Panc1 (cell line): ENCODE results near the gene TFB1M. TPM values are rescaled to one million over a fixed set of nuclear protein-coding genes. Genes with fewer than 3 reads are reported as not detected.
"Not testable (repeated sequence)": the region's sequence is repeated elsewhere in the genome, so short reads cannot be mapped to it uniquely, and the experiment has no call there.

Experiments
- ATAC-seq: fragments of 200-7000 bp; cut with Tn5 transposase; 2 replicates; pipeline ENCODE4 v1.9.1; 2020; ENCODE audit warnings: mild to moderate bottlenecking, moderate library complexity
- BruUV-seq: library from RNA; stranded (reverse); fragments of 400-500 nt; replicated peaks from 2 replicates; lab custom pipeline; 2021; lab: Mats Ljungman, UMichigan
- CTCF ChIA-PET: fragments of 300-600 bp; sonication (Branson Sonifier 250); formaldehyde crosslinking; loops from one replicate; lab custom pipeline; 2022; ENCODE audit warnings: antibody characterized with exemption; lab: Charles Lee
- POLR2A ChIA-PET: fragments of 300-600 bp; sonication (Branson Sonifier 250); formaldehyde crosslinking; loops from one replicate; lab custom pipeline; 2022; ENCODE audit warnings: antibody characterized with exemption; lab: Charles Lee
- DNase-seq: peaks from one replicate; pipeline ENCODE4 v3.0.0-alpha.2; 2010; ENCODE audit warnings: low read depth, low spot score
- H3K27ac ChIP-seq: 2 replicates; pipeline ENCODE4 v1.5.1; 2011; ENCODE audit warnings: mild to moderate bottlenecking, low read length, inconsistent platforms
- H3K27me3 ChIP-seq: fragments of 200-500 bp; sonication (Bioruptor generic); 2 replicates; pipeline ENCODE4 v1.6.0; 2014; ENCODE audit warnings: low read length, inconsistent platforms; ENCODE audit not compliant: control insufficient read depth, insufficient read depth
- H3K36me3 ChIP-seq: fragments of 200-500 bp; sonication (Bioruptor generic); 2 replicates; pipeline ENCODE4 v1.5.1; 2014; ENCODE audit warnings: inconsistent platforms, mild to moderate bottlenecking, low read length, moderate library complexity; ENCODE audit not compliant: control insufficient read depth, insufficient read depth
- H3K4me1 ChIP-seq: 2 replicates; pipeline ENCODE4 v1.5.1; 2011; ENCODE audit warnings: inconsistent platforms, mild to moderate bottlenecking, low read length, moderate library complexity; ENCODE audit not compliant: control insufficient read depth, insufficient read depth
- H3K4me3 ChIP-seq, 2 experiments: 2 replicates each; pipeline ENCODE4 v1.5.1; 2011 to 2012; ENCODE audit warnings: low read depth in 2 of 2, low read length in 2 of 2, mild to moderate bottlenecking in 2 of 2, inconsistent platforms in 1 of 2, moderate library complexity in 1 of 2
- H3K9me3 ChIP-seq: fragments of 200-500 bp; sonication (Bioruptor generic); 2 replicates; pipeline ENCODE4 v1.5.1; 2014; ENCODE audit warnings: low read depth, mild to moderate bottlenecking, inconsistent platforms, low read length, moderate library complexity; ENCODE audit not compliant: control insufficient read depth, insufficient read depth
- POLR2AphosphoS5 ChIP-seq: IDR thresholded peaks from 2 replicates; pipeline ENCODE4 v1.6.1; 2012; ENCODE audit warnings: mild to moderate bottlenecking, low read depth, low read length, moderate library complexity
- SIN3A ChIP-seq: IDR thresholded peaks from 2 replicates; pipeline ENCODE4 v1.6.1; 2012; ENCODE audit warnings: low read depth, mild to moderate bottlenecking, low read length, moderate library complexity, borderline replicate concordance; ENCODE audit not compliant: insufficient read depth
- TCF7L2 ChIP-seq: IDR thresholded peaks from 2 replicates; pipeline ENCODE4 v1.6.1; 2011; ENCODE audit warnings: mild to moderate bottlenecking, low read depth, low read length, inconsistent platforms
- in situ Hi-C: cut with HindIII; loops from 2 replicates; pipeline ENCODE4 v1.10.0; 2016; ENCODE audit warnings: low sequenced_read_pairs, low pct_unique_long_range_greater_than_20kb
- intact Hi-C: fragments of 100-400 bp; cut with micrococcal nuclease; formaldehyde crosslinking; loops from one replicate; pipeline ENCODE4 v1.10.0; 2022; ENCODE audit not compliant: unreplicated experiment
- total RNA-seq: library from RNA; stranded (reverse); gene quantifications from one replicate; pipeline ENCODE4 v1.2.1, GENCODE V29; 2021; ENCODE audit not compliant: unreplicated experiment
- TF ChIP-seq, protein P1 (sequence below): fragments of 450-650 bp; IDR thresholded peaks from 2 replicates; pipeline ENCODE4 v1.5.1; 2017; ENCODE audit warnings: mild to moderate bottlenecking
- TF ChIP-seq, protein P2 (sequence below), 2 experiments: IDR thresholded peaks; 2 replicates each; pipeline ENCODE4 v1.6.1; 2011 to 2012; ENCODE audit warnings: low read depth in 2 of 2, control low read depth in 1 of 2, low read length in 1 of 2, mild to moderate bottlenecking in 1 of 2, moderate library complexity in 1 of 2; ENCODE audit not compliant: insufficient read depth in 1 of 2

Gene TFB1M
- total RNA-seq, 1 experiment from 2014 or later, result 32.0 TPM

DNA sequence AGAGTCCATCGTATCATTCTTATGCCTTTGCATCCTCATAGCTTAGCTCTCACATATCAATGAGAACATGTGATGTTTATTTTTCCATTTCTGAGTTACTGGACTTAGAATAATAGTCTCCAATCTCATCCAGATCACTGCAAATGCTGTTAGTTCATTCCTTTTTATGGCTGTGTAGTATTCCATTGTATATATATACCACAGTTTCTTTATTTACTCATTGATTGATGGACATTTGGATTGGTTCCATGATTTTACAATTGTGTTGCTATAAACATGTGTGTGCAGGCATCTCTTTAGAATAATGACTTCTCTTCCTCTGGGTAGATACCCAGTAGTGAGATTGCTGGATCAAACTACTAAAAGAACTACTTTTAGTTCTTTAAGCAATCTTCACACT is 21.0 kb upstream of the TFB1M start:
- ATAC-seq (no peak), DNase-seq (no peak)
- ChIA-PET POLR2A (no interaction called here), CTCF (no interaction called here)
- H3K27ac ChIP-seq, result no peak overlapping the region
- no TSS peak for BruUV-seq
- 0 out of 2 replicates have a peak, but pooled peaks cover 3% of the 10 kb centered on the region for H3K9me3 ChIP-seq
- no peaks in the 10 kb centered on the region for H3K4me1 ChIP-seq
- no peak overlapping the region for H3K4me3 ChIP-seq
- intact Hi-C loops (no loop called here), in situ Hi-C loops (no loop called here)
- H3K36me3 ChIP-seq, result no peaks in the 10 kb centered on the region
- TF ChIP-seq TCF7L2 (no peak), SIN3A (no peak), POLR2AphosphoS5 (no peak)
- TF ChIP-seq, protein P1, sequence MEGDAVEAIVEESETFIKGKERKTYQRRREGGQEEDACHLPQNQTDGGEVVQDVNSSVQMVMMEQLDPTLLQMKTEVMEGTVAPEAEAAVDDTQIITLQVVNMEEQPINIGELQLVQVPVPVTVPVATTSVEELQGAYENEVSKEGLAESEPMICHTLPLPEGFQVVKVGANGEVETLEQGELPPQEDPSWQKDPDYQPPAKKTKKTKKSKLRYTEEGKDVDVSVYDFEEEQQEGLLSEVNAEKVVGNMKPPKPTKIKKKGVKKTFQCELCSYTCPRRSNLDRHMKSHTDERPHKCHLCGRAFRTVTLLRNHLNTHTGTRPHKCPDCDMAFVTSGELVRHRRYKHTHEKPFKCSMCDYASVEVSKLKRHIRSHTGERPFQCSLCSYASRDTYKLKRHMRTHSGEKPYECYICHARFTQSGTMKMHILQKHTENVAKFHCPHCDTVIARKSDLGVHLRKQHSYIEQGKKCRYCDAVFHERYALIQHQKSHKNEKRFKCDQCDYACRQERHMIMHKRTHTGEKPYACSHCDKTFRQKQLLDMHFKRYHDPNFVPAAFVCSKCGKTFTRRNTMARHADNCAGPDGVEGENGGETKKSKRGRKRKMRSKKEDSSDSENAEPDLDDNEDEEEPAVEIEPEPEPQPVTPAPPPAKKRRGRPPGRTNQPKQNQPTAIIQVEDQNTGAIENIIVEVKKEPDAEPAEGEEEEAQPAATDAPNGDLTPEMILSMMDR, result no peak
- TF ChIP-seq, protein P2, sequence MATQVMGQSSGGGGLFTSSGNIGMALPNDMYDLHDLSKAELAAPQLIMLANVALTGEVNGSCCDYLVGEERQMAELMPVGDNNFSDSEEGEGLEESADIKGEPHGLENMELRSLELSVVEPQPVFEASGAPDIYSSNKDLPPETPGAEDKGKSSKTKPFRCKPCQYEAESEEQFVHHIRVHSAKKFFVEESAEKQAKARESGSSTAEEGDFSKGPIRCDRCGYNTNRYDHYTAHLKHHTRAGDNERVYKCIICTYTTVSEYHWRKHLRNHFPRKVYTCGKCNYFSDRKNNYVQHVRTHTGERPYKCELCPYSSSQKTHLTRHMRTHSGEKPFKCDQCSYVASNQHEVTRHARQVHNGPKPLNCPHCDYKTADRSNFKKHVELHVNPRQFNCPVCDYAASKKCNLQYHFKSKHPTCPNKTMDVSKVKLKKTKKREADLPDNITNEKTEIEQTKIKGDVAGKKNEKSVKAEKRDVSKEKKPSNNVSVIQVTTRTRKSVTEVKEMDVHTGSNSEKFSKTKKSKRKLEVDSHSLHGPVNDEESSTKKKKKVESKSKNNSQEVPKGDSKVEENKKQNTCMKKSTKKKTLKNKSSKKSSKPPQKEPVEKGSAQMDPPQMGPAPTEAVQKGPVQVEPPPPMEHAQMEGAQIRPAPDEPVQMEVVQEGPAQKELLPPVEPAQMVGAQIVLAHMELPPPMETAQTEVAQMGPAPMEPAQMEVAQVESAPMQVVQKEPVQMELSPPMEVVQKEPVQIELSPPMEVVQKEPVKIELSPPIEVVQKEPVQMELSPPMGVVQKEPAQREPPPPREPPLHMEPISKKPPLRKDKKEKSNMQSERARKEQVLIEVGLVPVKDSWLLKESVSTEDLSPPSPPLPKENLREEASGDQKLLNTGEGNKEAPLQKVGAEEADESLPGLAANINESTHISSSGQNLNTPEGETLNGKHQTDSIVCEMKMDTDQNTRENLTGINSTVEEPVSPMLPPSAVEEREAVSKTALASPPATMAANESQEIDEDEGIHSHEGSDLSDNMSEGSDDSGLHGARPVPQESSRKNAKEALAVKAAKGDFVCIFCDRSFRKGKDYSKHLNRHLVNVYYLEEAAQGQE (IDR thresholded peaks at IDR 0.05; ENCODE audit: insufficient read depth in 1 of 2, low read depth in 2 of 2, low read length in 1 of 2), result no peak
- no peaks in the 10 kb centered on the region for H3K27me3 ChIP-seq

- H3K4me3 ChIP-seq, ATAC-seq, DNase-seq, H3K4me1 ChIP-seq, in situ Hi-C loops, POLR2A ChIA-PET, intact Hi-C loops, H3K27me3 ChIP-seq, H3K9me3 ChIP-seq, H3K27ac ChIP-seq, H3K36me3 ChIP-seq, BruUV-seq: not testable (repeated sequence)
- CTCF ChIA-PET, result interaction anchor here (0.6 kb wide), 2 partner anchors 56 to 179 kb away, joined by 3 read pairs; no protein-coding TSS in a partner anchor
Observed at GRCh38 chr6:155334073-155334472, 19.8 kb upstream of the TFB1M start.

DNA sequence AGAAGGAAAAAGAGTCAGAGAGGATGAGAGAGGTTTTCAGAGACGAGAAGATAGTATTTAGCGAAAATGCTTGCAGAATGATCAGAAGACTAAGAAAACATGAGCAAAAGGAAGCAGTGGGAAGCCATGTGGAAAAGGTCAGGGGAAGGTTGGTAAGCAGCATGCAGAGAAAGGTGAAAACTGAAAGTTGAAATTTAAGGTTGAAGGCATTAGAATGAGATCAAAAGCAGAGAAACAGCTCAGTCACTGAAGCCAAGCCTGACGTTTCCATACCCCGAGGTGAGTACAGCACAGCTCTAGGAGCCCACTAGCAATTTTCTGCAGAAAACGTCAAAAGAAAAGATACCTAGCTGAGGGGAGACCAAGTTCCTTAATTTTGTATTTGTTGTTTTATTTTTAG is 19.1 kb upstream of the TFB1M start:
- CTCF ChIA-PET, result no interaction called here

More for the DNA sequence above, 19.1 kb upstream of the TFB1M start:
- Histone ChIP-seq H3K36me3 (no peaks in the 10 kb centered on the region), H3K4me3 (no peak overlapping the region), H3K4me1 (no peaks in the 10 kb centered on the region), H3K27me3 (no peaks in the 10 kb centered on the region), H3K9me3 (0 out of 2 replicates have a peak, but pooled peaks cover 3% of the 10 kb centered on the region), H3K27ac (no peak overlapping the region)
- in situ Hi-C loops (no loop called here), intact Hi-C loops (no loop called here)
- POLR2A ChIA-PET, result no interaction called here
- TF ChIP-seq, protein P2 (IDR thresholded peaks at IDR 0.05; ENCODE audit: insufficient read depth in 1 of 2, low read depth in 2 of 2, low read length in 1 of 2), result no peak
- TF ChIP-seq, protein P1, result no peak
- TF ChIP-seq POLR2AphosphoS5, result no peak
- no peak for TF ChIP-seq SIN3A
- no peak for TF ChIP-seq TCF7L2
- DNase-seq (no peak), ATAC-seq (no peak)
- BruUV-seq, result no TSS peak
